Measurements from ENCODE around the gene VPS37B.

VPS37B gene

GRCh38 chr12:122842505-122843405, 53.2 kb downstream of the VPS37B start:
- H3K4me3 ChIP-seq (replicated peaks; ENCODE audit: insufficient read depth, low read length) = no peak overlapping the region
- no peak overlapping the region for H3K27ac ChIP-seq (replicated peaks)
- TF ChIP-seq CTCF (IDR thresholded peaks at IDR 0.05; ENCODE audit: insufficient read depth, low read length) = no peak
- no peak for TF ChIP-seq REST (IDR thresholded peaks at IDR 0.05; ENCODE audit: insufficient replicate concordance, low read depth)
- TF ChIP-seq POLR2AphosphoS5 (IDR thresholded peaks at IDR 0.05; ENCODE audit: low read depth) = no peak
- TF ChIP-seq SPI1 (IDR thresholded peaks at IDR 0.05; ENCODE audit: borderline replicate concordance, low read depth) = no peak
- TF ChIP-seq GABPA (IDR thresholded peaks at IDR 0.05; ENCODE audit: low read depth) = no peak
- DNase-seq (ENCODE audit: low read depth in 1 of 2, low spot score in 1 of 2) = no peak
- H3K27me3 ChIP-seq (ENCODE audit: insufficient read depth, poor library complexity, severe bottlenecking) = no peaks in the 10 kb centered on the region

GRCh38 chr12:122841544-122842321, 54.2 kb downstream of the VPS37B start:
- no peak overlapping the region for H3K27ac ChIP-seq (replicated peaks)
- no peaks in the 10 kb centered on the region for H3K27me3 ChIP-seq (ENCODE audit: insufficient read depth, poor library complexity, severe bottlenecking)
- TF ChIP-seq POLR2AphosphoS5 (IDR thresholded peaks at IDR 0.05; ENCODE audit: low read depth) (no peak), REST (IDR thresholded peaks at IDR 0.05; ENCODE audit: insufficient replicate concordance, low read depth) (no peak), CTCF (IDR thresholded peaks at IDR 0.05; ENCODE audit: insufficient read depth, low read length) (no peak), SPI1 (IDR thresholded peaks at IDR 0.05; ENCODE audit: borderline replicate concordance, low read depth) (no peak), GABPA (IDR thresholded peaks at IDR 0.05; ENCODE audit: low read depth) (no peak)

GRCh38 chr12:122840580-122841513, 55.1 kb downstream of the VPS37B start:
- no peak overlapping the region for H3K27ac ChIP-seq (replicated peaks)
- no peaks in the 10 kb centered on the region for H3K27me3 ChIP-seq (ENCODE audit: insufficient read depth, poor library complexity, severe bottlenecking)
- no peak overlapping the region for H3K4me3 ChIP-seq (replicated peaks; ENCODE audit: insufficient read depth, low read length)
- TF ChIP-seq POLR2AphosphoS5 (IDR thresholded peaks at IDR 0.05; ENCODE audit: low read depth) (no peak), GABPA (IDR thresholded peaks at IDR 0.05; ENCODE audit: low read depth) (no peak), CTCF (IDR thresholded peaks at IDR 0.05; ENCODE audit: insufficient read depth, low read length) (no peak), SPI1 (IDR thresholded peaks at IDR 0.05; ENCODE audit: borderline replicate concordance, low read depth) (no peak), REST (IDR thresholded peaks at IDR 0.05; ENCODE audit: insufficient replicate concordance, low read depth) (no peak)
- no peak for DNase-seq (ENCODE audit: low read depth in 1 of 2, low spot score in 1 of 2)

More at GRCh38 chr12:122841544-122842321, 54.2 kb downstream of the VPS37B start:
- no peak for DNase-seq (ENCODE audit: low read depth in 1 of 2, low spot score in 1 of 2)
- H3K4me3 ChIP-seq (replicated peaks; ENCODE audit: insufficient read depth, low read length) = no peak overlapping the region
